CD14-positive monocyte (primary cell): ENCODE results near the gene RBM18. TPM values are rescaled to one million over a fixed set of nuclear protein-coding genes. Genes with fewer than 3 reads are reported as not detected.

ENCODE experiments used
- DNase-seq, 3 donors: peaks; one replicate each; pipeline ENCODE4 v3.0.0-alpha.2; 2011 to 2022
- H2AFZ ChIP-seq: 2 replicates; pipeline ENCODE4 v1.6.0; 2012; ENCODE audit warnings: mild to moderate bottlenecking, low read depth, low read length, inconsistent platforms; ENCODE audit not compliant: insufficient read depth, poor library complexity, severe bottlenecking
- H3K27ac ChIP-seq, 2 donors: 1 replicate in 1 of 2; 2 replicates in 1 of 2; pipeline ENCODE4 v1.5.1; 2012 to 2013; ENCODE audit warnings: low read length in 2 of 2, control low read depth in 1 of 2, inconsistent platforms in 1 of 2, low read depth in 1 of 2, mild to moderate bottlenecking in 1 of 2
- H3K27me3 ChIP-seq, 2 donors: one replicate each; pipeline versions ENCODE4 v1.6.0 to v1.6.1; 2011 to 2013; ENCODE audit warnings: low read length in 2 of 2; ENCODE audit not compliant: control insufficient read depth in 2 of 2, insufficient read depth in 2 of 2
- H3K36me3 ChIP-seq, 2 donors: replicated peaks in 1 of 2; 1 replicate in 1 of 2; 2 replicates in 1 of 2; pipeline versions ENCODE4 v1.5.1 to v1.6.1; 2012 to 2013; ENCODE audit warnings: low read length in 2 of 2, control low read depth in 1 of 2, inconsistent platforms in 1 of 2, mild to moderate bottlenecking in 1 of 2; ENCODE audit not compliant: insufficient read depth in 2 of 2, control insufficient read depth in 1 of 2
- H3K4me1 ChIP-seq, 2 donors: 1 replicate in 1 of 2; 2 replicates in 1 of 2; pipeline versions ENCODE4 v1.5.1 to v1.6.1; 2012 to 2013; ENCODE audit warnings: low read length in 2 of 2, control low read depth in 1 of 2, inconsistent platforms in 1 of 2, mild to moderate bottlenecking in 1 of 2, moderate library complexity in 1 of 2; ENCODE audit not compliant: insufficient read depth in 2 of 2, control insufficient read depth in 1 of 2
- H3K4me2 ChIP-seq: replicated peaks from 2 replicates; pipeline ENCODE3; 2012; ENCODE audit warnings: low read length, moderate library complexity, mild to moderate bottlenecking; ENCODE audit not compliant: poor library complexity, severe bottlenecking; ENCODE audit errors: extremely low read depth
- H3K4me3 ChIP-seq, 3 experiments: fragments of 200-600 bp in 1 of 3; sonication (generic) in 1 of 3; replicated peaks in 1 of 3; 1 replicate in 2 of 3; 2 replicates in 1 of 3; pipeline ENCODE4 v1.5.1; 2011 to 2013; ENCODE audit warnings: low read length in 3 of 3, mild to moderate bottlenecking in 3 of 3, control low read depth in 2 of 3, low read depth in 2 of 3, inconsistent platforms in 1 of 3, moderate library complexity in 1 of 3
- H3K79me2 ChIP-seq: 2 replicates; pipeline ENCODE4 v1.6.0; 2012; ENCODE audit warnings: mild to moderate bottlenecking, control low read depth, inconsistent platforms, low read length, moderate library complexity; ENCODE audit not compliant: insufficient read depth
- H3K9ac ChIP-seq: 2 replicates; pipeline ENCODE4 v1.6.0; 2017; ENCODE audit warnings: low read length, mild to moderate bottlenecking; ENCODE audit not compliant: insufficient read depth, poor library complexity, severe bottlenecking
- H3K9me3 ChIP-seq, 2 donors: replicated peaks in 1 of 2; 1 replicate in 1 of 2; 2 replicates in 1 of 2; pipeline versions ENCODE4 v1.5.1 to v1.6.1; 2012 to 2013; ENCODE audit warnings: low read length in 2 of 2, control low read depth in 1 of 2; ENCODE audit not compliant: control insufficient read depth in 1 of 2, insufficient read depth in 1 of 2
- H4K20me1 ChIP-seq: 2 replicates; pipeline ENCODE4 v1.6.0; 2012; ENCODE audit warnings: mild to moderate bottlenecking, low read length, control low read depth, moderate library complexity; ENCODE audit not compliant: insufficient read depth
- H3K27ac Mint-ChIP-seq, 7 donors: one replicate each; pipeline ENCODE4 v1.8.0; 2020; ENCODE audit warnings: mild to moderate bottlenecking in 7 of 7, mixed read lengths in 7 of 7, moderate library complexity in 6 of 7, inconsistent platforms in 2 of 7
- H3K27me3 Mint-ChIP-seq, 3 donors: one replicate each; pipeline ENCODE4 v1.8.0; 2021 to 2022; ENCODE audit warnings: low read depth in 3 of 3, mild to moderate bottlenecking in 3 of 3, mixed read lengths in 3 of 3, moderate library complexity in 3 of 3, inconsistent platforms in 1 of 3
- H3K36me3 Mint-ChIP-seq, 2 donors: one replicate each; pipeline ENCODE4 v1.8.0; 2020; ENCODE audit warnings: mixed read lengths in 2 of 2, inconsistent platforms in 1 of 2, mild to moderate bottlenecking in 1 of 2
- H3K4me1 Mint-ChIP-seq: one replicate; pipeline ENCODE4 v1.8.0; 2020; ENCODE audit warnings: mild to moderate bottlenecking, mixed read lengths
- H3K4me3 Mint-ChIP-seq, 2 donors: one replicate each; pipeline ENCODE4 v1.8.0; 2020; ENCODE audit warnings: mild to moderate bottlenecking in 2 of 2, mixed read lengths in 2 of 2, moderate library complexity in 1 of 2
- H3K9me3 Mint-ChIP-seq, 7 donors: one replicate each; pipeline ENCODE4 v1.8.0; 2020 to 2022; ENCODE audit warnings: mixed read lengths in 7 of 7, mild to moderate bottlenecking in 6 of 7, moderate library complexity in 6 of 7, inconsistent platforms in 2 of 7
- CTCF ChIP-seq: fragments of 200-600 bp; IDR thresholded peaks from one replicate; pipeline ENCODE4 v1.8.0; 2022; ENCODE audit warnings: antibody characterized with exemption, mild to moderate bottlenecking
- WGBS: methylation state at CpG from one replicate; pipeline ENCODE4 v1.1.5; 2013; ENCODE audit warnings: missing lambda C conversion rate; ENCODE audit not compliant: insufficient coverage; 5-methylcytosine and 5-hydroxymethylcytosine counted together
- intact Hi-C, 2 donors: fragments of 100-400 bp; cut with micrococcal nuclease; formaldehyde crosslinking; loops; one replicate each; pipeline versions ENCODE4 v1.15.0 to v1.15.1; 2023
- polyA plus RNA-seq, 3 donors: library from polyadenylated mRNA; depleted of rRNA in 1 of 3; unstranded in 2 of 3; stranded (reverse) in 1 of 3; fragments of 300-500 nt in 2 of 3; fragments of >200 nt in 1 of 3; fragmentation: Illumina TruSeq in 2 of 3; gene quantifications; 1 replicate in 2 of 3; 2 replicates in 1 of 3; pipeline ENCODE4 v1.2.3, GENCODE V29; 2012 to 2021

RBM18 gene
- polyA plus RNA-seq, 3 donors, result 10.4 to 26.3 (median 25.3) TPM

- Histone ChIP-seq H3K27me3 (no peaks in the 10 kb centered on the region), H3K9me3 (no peaks in the 10 kb centered on the region), H2AFZ (no peak overlapping the region), H3K79me2 (peaks cover 61% of the 10 kb centered on the region), H4K20me1 (peaks cover 34% of the 10 kb centered on the region), H3K9ac (no peak overlapping the region), H3K27ac (peak overlapping the region in 1 of 2 donors; percentile 100), H3K4me1 (peaks cover 14 to 27% of the 10 kb centered on the region in 2 donors), H3K4me3 (no peak overlapping the region), H3K36me3 (peaks cover 38 to 52% of the 10 kb centered on the region in 2 donors), H3K4me2 (no peak overlapping the region)
- no peak for TF ChIP-seq CTCF
- Mint-ChIP-seq H3K9me3 (no peaks in the 10 kb centered on the region), H3K27ac (peak overlapping the region in 3 of 7 donors; percentile 4 to 100 (median 5)), H3K4me3 (no peak overlapping the region), H3K4me1 (peaks cover 27% of the 10 kb centered on the region), H3K27me3 (no peaks in the 10 kb centered on the region), H3K36me3 (peaks cover 43 to 54% of the 10 kb centered on the region in 2 donors)
- no peak for DNase-seq
- no CpG with 5 or more reads among the region's 1 CpG for WGBS
- intact Hi-C loops, result loop anchor here (5.0 to 10.0 kb wide), 4 partner anchors 100 to 643 kb away; partner anchors contain the start of genes TTLL11 (in 2 of the 2), PDCL (in 1 of the 2) and RC3H2 (in 1 of the 2)
Observed at GRCh38 chr9:122262073-122262472, 2.6 kb downstream of the RBM18 start.

GRCh38 chr9:122261469-122261881 lies 3.2 kb downstream of the RBM18 start:
- no peaks in the 10 kb centered on the region for H3K27me3 Mint-ChIP-seq
- WGBS, result no CpG with 5 or more reads among the region's 1 CpG
- H3K36me3 Mint-ChIP-seq, result peaks cover 43 to 58% of the 10 kb centered on the region in 2 donors
- Histone ChIP-seq H3K27ac (peak overlapping the region in 1 of 2 donors; percentile 40), H2AFZ (no peak overlapping the region), H3K9ac (no peak overlapping the region), H3K9me3 (no peaks in the 10 kb centered on the region), H3K27me3 (no peaks in the 10 kb centered on the region), H3K4me2 (no peak overlapping the region), H3K79me2 (peaks cover 59% of the 10 kb centered on the region), H3K4me1 (peaks cover 14 to 27% of the 10 kb centered on the region in 2 donors), H3K4me3 (no peak overlapping the region), H4K20me1 (peaks cover 34% of the 10 kb centered on the region), H3K36me3 (peaks cover 42 to 56% of the 10 kb centered on the region in 2 donors)
- H3K4me3 Mint-ChIP-seq, result no peak overlapping the region
- H3K9me3 Mint-ChIP-seq, result no peaks in the 10 kb centered on the region
- TF ChIP-seq CTCF, result no peak
- peaks cover 27% of the 10 kb centered on the region for H3K4me1 Mint-ChIP-seq
- peak overlapping the region in 3 of 7 donors; percentile 36 to 72 (median 55) for H3K27ac Mint-ChIP-seq
- no peak for DNase-seq
- intact Hi-C loops, result loop anchor here (5.0 to 10.0 kb wide), 4 partner anchors 99 to 643 kb away; partner anchors contain the start of genes TTLL11 (in 2 of the 2), PDCL (in 1 of the 2) and RC3H2 (in 1 of the 2)
